Measurements from ENCODE around the gene ALAD.

DNA sequence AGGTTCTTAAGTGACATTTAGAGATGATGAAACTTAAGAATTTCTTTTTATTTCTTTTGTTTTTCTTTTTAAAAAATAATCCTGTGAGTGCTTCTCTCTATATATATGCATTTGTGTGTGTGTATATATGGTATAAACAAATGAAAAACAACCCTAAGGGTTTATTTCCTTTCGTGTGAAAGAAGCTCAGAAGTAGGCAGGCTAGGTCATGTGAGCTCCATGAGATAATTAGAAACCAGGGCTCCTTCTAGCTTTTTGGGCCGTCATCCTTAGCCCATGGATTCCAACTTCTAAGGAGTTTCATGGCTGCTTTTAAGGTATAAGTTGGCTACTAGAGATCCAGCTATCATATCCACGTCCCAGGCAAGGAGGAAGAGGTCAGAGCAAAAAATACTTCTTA is 20.6 kb upstream of the ALAD start:
- TF ChIP-seq, protein P1, sequence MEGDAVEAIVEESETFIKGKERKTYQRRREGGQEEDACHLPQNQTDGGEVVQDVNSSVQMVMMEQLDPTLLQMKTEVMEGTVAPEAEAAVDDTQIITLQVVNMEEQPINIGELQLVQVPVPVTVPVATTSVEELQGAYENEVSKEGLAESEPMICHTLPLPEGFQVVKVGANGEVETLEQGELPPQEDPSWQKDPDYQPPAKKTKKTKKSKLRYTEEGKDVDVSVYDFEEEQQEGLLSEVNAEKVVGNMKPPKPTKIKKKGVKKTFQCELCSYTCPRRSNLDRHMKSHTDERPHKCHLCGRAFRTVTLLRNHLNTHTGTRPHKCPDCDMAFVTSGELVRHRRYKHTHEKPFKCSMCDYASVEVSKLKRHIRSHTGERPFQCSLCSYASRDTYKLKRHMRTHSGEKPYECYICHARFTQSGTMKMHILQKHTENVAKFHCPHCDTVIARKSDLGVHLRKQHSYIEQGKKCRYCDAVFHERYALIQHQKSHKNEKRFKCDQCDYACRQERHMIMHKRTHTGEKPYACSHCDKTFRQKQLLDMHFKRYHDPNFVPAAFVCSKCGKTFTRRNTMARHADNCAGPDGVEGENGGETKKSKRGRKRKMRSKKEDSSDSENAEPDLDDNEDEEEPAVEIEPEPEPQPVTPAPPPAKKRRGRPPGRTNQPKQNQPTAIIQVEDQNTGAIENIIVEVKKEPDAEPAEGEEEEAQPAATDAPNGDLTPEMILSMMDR (IDR thresholded peaks at IDR 0.05; ENCODE audit: insufficient read depth, low read length, poor library complexity, severe bottlenecking): no peak
- TF ChIP-seq EZH2phosphoT487 (conservative IDR thresholded peaks at IDR 0.05; ENCODE audit: low read length): no peak

Data from SU-DHL-6 (cell line).